HG02973 (cell line): ENCODE results near the gene DDX41.

Experiments
- ATAC-seq: cut with Tn5 transposase; IDR thresholded peaks from one replicate; pipeline ENCODE4 v1.9.1; 2021; ENCODE audit warnings: moderate library complexity; ENCODE audit not compliant: unreplicated experiment

Gene DDX41

GRCh38 chr5:177469750-177470525 lies 46.8 kb downstream of the DDX41 start:
- ATAC-seq, result no peak

- ATAC-seq, result no peak
Measured at GRCh38 chr5:177468685-177469628, 47.8 kb downstream of the DDX41 start.

- no peak for ATAC-seq
Measured at GRCh38 chr5:177468329-177468684, 48.5 kb downstream of the DDX41 start.

DNA sequence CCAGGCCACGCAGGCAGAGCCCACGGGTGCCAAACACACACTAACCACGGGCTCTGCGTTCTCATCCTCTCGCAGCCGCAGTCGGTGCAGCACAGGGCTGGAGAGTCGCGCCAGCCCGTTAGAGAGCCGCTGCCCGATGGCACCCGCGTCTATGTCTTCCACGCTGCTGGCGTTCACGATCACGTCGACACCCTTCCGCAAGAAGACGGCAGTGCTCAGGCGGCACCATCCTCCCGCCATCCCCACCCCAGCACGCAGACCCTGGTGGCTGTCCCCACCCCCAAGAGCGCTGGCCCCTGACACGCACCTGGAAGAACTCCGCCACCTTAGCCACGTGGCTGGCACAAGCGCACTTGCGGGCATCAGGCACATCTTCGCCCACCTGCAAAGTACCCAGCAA lies 49.3 kb downstream of the DDX41 start:
- ATAC-seq, result no peak

- no peak for ATAC-seq
Measured at GRCh38 chr5:177466861-177467260, 49.9 kb downstream of the DDX41 start.

DNA sequence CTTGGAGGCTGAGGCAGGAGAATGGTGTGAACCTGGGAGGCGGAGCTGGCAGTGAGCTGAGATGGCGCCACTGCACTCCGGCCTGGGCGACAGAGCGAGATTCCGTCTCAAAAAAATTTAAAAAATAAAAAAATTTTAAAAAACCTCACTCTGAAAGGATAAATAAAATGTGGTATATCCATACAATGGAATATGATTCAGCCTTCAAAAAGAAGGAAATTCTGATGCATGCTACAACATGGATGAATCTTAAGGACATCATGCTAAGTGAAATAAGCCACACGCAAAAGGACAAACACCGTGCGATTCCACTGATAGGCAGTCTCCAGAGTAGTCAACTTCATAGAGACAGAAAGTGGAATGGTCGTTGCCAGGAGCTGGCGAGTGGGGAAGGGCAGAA lies 51.7 kb downstream of the DDX41 start:
- ATAC-seq, result no peak

DNA sequence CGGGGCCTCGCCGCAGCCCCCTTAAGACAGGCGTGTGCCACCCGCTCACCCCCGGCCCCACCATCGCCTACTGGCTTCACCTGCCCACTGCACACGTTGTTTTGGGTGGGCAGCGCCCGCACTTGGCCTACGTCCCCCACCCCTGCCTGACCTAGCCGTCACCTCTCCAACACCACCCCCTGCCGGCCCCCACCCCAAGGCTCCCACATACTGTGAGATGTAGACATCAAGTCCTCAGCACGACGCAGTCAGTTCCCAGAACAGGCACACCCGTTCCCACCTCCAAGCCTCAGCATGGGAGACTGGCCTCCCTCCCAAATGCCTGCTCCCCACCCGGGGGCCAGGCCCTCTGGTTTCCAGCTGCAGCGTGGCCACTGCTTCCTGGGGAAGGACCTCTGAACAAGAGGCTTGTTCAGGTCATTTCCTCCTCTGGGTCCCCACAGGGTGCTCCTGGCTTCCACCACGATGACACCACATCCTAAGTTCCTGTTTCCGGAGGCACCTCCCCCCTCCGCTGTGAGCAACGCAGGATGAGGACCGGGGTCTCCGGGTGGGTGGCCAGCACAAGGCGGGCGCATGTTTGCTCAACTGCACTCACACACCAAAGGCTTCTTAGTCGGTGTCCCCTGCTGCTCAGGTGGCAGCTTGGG lies 54.6 kb downstream of the DDX41 start:
- no peak for ATAC-seq
